NT2/D1 (cell line): ENCODE measurements around the gene VARS1.
A peak's percentile ranks its signal among the peaks of the same experiment; 100 is the strongest.

ENCODE experiments used
- DNase-seq: peaks from one replicate; pipeline ENCODE4 v3.0.0-alpha.2; 2011; ENCODE audit warnings: low read depth, low spot score
- H3K27me3 ChIP-seq: 2 replicates; pipeline ENCODE4 v1.6.0; 2011; ENCODE audit warnings: mild to moderate bottlenecking; ENCODE audit not compliant: insufficient read length, insufficient read depth
- H3K36me3 ChIP-seq: 2 replicates; pipeline ENCODE4 v1.6.1; 2011; ENCODE audit warnings: mild to moderate bottlenecking, low read length, mixed read lengths; ENCODE audit not compliant: insufficient read depth, insufficient read length
- H3K4me1 ChIP-seq: 2 replicates; pipeline ENCODE4 v1.5.1; 2011; ENCODE audit not compliant: insufficient read depth, insufficient read length
- H3K4me3 ChIP-seq: 2 replicates; pipeline ENCODE4 v1.5.1; 2011; ENCODE audit warnings: low read depth; ENCODE audit not compliant: insufficient read length
- H3K9ac ChIP-seq: 2 replicates; pipeline ENCODE4 v1.6.0; 2011; ENCODE audit warnings: low read depth; ENCODE audit not compliant: insufficient read length
- H3K9me3 ChIP-seq: 2 replicates; pipeline ENCODE4 v1.5.1; 2011; ENCODE audit warnings: mild to moderate bottlenecking, low read length; ENCODE audit not compliant: insufficient read depth
- SUZ12 ChIP-seq: IDR thresholded peaks from 2 replicates; pipeline ENCODE4 v1.6.1; 2011; ENCODE audit not compliant: insufficient read length, insufficient read depth; ENCODE audit errors: extremely low read depth
- YY1 ChIP-seq: IDR thresholded peaks from 2 replicates; pipeline ENCODE4 v1.6.1; 2011; ENCODE audit not compliant: insufficient read length, insufficient read depth
- ZNF274 ChIP-seq: IDR thresholded peaks from 2 replicates; pipeline ENCODE4 v1.6.1; 2011; ENCODE audit warnings: mild to moderate bottlenecking, low read depth, low read length

Gene VARS1

DNA sequence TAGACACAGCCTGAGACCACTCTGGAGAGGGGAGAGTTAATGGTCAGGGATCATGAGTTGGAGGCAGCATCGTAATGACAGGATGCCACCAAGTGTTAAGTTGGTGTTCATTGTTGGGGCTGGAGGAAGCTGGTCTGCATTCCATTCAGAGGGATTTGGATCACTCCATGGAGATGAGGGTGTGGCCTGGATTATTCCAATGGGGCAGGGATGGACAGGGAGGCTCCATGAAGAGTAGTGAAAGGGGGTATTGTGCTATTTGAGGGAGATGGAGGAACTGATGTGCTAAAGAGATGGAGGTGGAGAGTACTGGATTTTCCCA lies 32.0 kb downstream of the VARS1 start:
- TF ChIP-seq ZNF274 (no peak), YY1 (no peak), SUZ12 (no peak)
- peak; percentile 77 for DNase-seq
- Histone ChIP-seq H3K27me3 (no peaks in the 10 kb centered on the region), H3K9me3 (no peaks in the 10 kb centered on the region), H3K36me3 (peaks cover 54% of the 10 kb centered on the region), H3K9ac (no peak overlapping the region), H3K4me3 (no peak overlapping the region), H3K4me1 (peaks cover 6% of the 10 kb centered on the region)

DNA sequence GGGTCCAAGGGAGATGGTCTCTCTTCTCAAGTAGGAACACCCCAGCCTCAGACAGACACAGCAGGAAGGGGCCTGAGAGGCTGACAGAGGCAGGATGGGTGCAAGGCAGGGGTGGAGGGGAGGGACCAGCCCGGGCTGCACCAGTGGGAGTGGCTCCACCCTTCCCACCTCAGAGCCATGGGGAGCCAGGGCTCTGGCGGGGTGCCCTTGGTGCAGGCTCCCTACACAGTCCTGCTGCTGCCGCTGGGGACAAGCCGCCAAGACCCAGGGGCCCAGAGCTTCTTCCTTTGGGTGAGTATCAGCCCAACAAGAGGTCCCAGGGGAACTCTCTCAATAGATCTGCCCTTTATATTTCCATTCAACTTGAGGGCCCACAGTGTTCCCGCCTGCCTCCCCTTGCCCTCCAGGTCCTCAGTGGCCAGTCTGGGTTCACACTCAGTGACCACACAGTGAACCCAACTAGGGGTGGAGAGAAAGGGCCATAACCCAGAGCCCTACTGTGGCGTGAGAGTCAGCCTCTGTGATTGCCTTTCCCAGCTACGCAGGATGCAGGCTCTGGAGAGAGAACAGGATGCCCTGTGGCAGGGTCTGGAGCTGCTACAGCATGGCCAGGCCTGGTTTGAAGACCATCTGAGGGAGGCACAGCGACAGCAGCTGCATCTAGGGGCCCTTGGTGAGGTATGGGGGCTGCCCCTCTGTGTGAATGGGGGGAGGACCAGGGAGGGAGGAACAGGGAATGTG lies 32.5 kb downstream of the VARS1 start:
- no peak for TF ChIP-seq YY1
- DNase-seq = no peak
- H3K27me3 ChIP-seq = no peaks in the 10 kb centered on the region
- H3K9ac ChIP-seq = no peak overlapping the region
- H3K9me3 ChIP-seq = no peaks in the 10 kb centered on the region
- peaks cover 58% of the 10 kb centered on the region for H3K36me3 ChIP-seq
- H3K4me1 ChIP-seq = peaks cover 6% of the 10 kb centered on the region
- no peak overlapping the region for H3K4me3 ChIP-seq

GRCh38 chr6:31762356-31762755 lies 33.2 kb downstream of the VARS1 start, which contains the start of gene SAPCD1:
SAPCD1 (plus strand) TSS chr6:31762656; CDS start chr6:31763055, 399 bp downstream.
- Histone ChIP-seq H3K9me3 (no peaks in the 10 kb centered on the region), H3K4me3 (no peak within 1 kb of the TSS), H3K27me3 (no peaks in the 10 kb centered on the region), H3K4me1 (peaks cover 6% of the 10 kb centered on the region), H3K36me3 (peaks cover 59% of the 10 kb centered on the region), H3K9ac (no peak within 1 kb of the TSS)
- no peak for TF ChIP-seq SUZ12
- no peak for TF ChIP-seq ZNF274
- no peak for TF ChIP-seq YY1
- no peak for DNase-seq

- peaks cover 59% of the 10 kb centered on the region for H3K36me3 ChIP-seq
- H3K4me3 ChIP-seq = no peak overlapping the region
- H3K9ac ChIP-seq = no peak overlapping the region
- peaks cover 6% of the 10 kb centered on the region for H3K4me1 ChIP-seq
- DNase-seq = no peak
- H3K9me3 ChIP-seq = no peaks in the 10 kb centered on the region
- no peaks in the 10 kb centered on the region for H3K27me3 ChIP-seq
- TF ChIP-seq SUZ12 (no peak), YY1 (no peak), ZNF274 (no peak)
Measured at GRCh38 chr6:31761343-31761742, 34.2 kb downstream of the VARS1 start.

DNA sequence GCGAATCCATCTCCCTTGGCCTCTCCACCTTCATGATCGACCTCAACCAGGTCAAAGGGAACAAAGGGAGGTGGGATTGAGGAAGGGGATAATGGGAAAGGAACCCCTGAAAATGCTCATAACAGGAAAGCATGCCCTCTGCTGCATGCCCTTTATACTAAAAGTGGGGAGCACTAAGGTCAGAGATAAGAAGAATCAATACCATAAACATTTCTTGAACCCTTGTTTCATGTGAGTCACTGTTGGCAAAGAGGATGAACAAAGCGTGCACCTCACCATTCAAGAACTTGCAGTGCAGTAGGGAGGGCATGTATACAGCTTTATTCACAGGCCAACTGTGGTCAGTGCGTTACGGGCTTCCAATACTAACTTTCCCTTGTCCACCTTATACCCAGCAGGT lies 34.8 kb downstream of the VARS1 start:
- H3K4me1 ChIP-seq = peaks cover 6% of the 10 kb centered on the region
- H3K4me3 ChIP-seq = no peak overlapping the region
- no peaks in the 10 kb centered on the region for H3K9me3 ChIP-seq
- peaks cover 58% of the 10 kb centered on the region for H3K36me3 ChIP-seq
- DNase-seq = no peak
- no peak overlapping the region for H3K9ac ChIP-seq
- no peaks in the 10 kb centered on the region for H3K27me3 ChIP-seq
- TF ChIP-seq ZNF274 = no peak
- TF ChIP-seq SUZ12 = no peak
- TF ChIP-seq YY1 = no peak

- Histone ChIP-seq H3K4me3 (no peak overlapping the region), H3K4me1 (peaks cover 4% of the 10 kb centered on the region), H3K27me3 (no peaks in the 10 kb centered on the region), H3K9ac (no peak overlapping the region), H3K36me3 (peaks cover 43% of the 10 kb centered on the region), H3K9me3 (no peaks in the 10 kb centered on the region)
- TF ChIP-seq ZNF274 = no peak
- TF ChIP-seq YY1 = no peak
- no peak for TF ChIP-seq SUZ12
- no peak for DNase-seq
Measured at GRCh38 chr6:31758281-31758680, 37.3 kb downstream of the VARS1 start.

- no peak for DNase-seq
- Histone ChIP-seq H3K27me3 (no peaks in the 10 kb centered on the region), H3K4me3 (no peak overlapping the region), H3K36me3 (peaks cover 13% of the 10 kb centered on the region), H3K4me1 (no peaks in the 10 kb centered on the region), H3K9ac (no peak overlapping the region), H3K9me3 (no peaks in the 10 kb centered on the region)
- TF ChIP-seq SUZ12 (no peak), ZNF274 (no peak), YY1 (no peak)
Measured at GRCh38 chr6:31752739-31753319, 42.7 kb downstream of the VARS1 start.
